Measurements from ENCODE around the gene RIPK4. TPM values are rescaled to one million over a fixed set of nuclear protein-coding genes. Genes with fewer than 3 reads are reported as not detected.

RIPK4 gene
- total RNA-seq, 2 donors from 2014 or later: 8.4 to 16.2 TPM

DNA sequence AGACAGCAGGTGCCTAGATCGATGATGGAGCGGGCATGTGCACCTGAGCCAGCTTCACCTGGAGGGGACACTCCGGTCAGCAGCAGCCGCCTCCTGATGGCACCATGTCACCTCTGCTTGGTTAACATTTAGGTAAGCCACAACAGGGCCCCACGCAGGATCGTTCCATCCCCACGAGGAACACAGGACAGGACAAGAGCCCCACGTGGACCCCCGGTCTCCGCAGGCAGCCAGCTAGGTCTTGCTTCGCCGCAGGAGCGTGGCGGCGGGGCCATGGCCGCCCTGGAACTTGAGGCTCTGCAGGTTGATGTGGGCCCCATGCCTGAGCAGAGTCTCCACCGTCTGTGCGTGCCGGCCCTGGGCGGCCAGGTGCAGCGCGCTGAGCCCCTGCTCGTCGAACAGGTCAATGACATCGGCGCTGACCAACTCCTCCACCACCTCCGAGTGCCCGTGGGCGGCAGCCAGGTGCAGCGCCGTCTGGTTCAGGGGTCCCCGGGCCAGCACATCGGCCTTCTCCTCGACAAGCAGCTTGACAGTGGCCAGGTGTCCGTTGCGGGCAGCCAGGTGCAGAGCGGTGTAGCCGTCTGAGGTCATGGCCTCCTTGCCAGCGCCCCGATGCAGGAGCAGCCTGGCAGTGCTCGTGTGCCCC, 26.1 kb downstream of the RIPK4 start:
- H3K4me1 Mint-ChIP-seq: no peaks in the 10 kb centered on the region
- H3K27ac Mint-ChIP-seq: no peak overlapping the region
- no peak for DNase-seq
- H3K27me3 Mint-ChIP-seq (ENCODE audit: insufficient read depth): no peaks in the 10 kb centered on the region
- TF ChIP-seq CTCF (conservative IDR thresholded peaks at IDR 0.05): no peak
- Histone ChIP-seq H3K27me3 (ENCODE audit: control insufficient read depth, insufficient read depth, low read length, poor library complexity, severe bottlenecking) (no peaks in the 10 kb centered on the region), H3K4me3 (ENCODE audit: low read length) (no peak overlapping the region), H3K4me1 (ENCODE audit: control insufficient read depth, insufficient read depth, low read length) (no peaks in the 10 kb centered on the region), H3K36me3 (ENCODE audit: control insufficient read depth, insufficient read depth, low read length) (peaks cover 40% of the 10 kb centered on the region), H3K9ac (ENCODE audit: extremely low read depth, low read length, poor library complexity, severe bottlenecking) (no peak overlapping the region), H3K9me3 (ENCODE audit: control insufficient read depth, low read length) (peaks cover 21% of the 10 kb centered on the region), H3K27ac (ENCODE audit: low read depth, low read length) (no peak overlapping the region)
- peaks cover 81% of the 10 kb centered on the region for H3K36me3 Mint-ChIP-seq (ENCODE audit: low read depth)
- WGBS, 2 experiments (ENCODE audit: insufficient coverage in 1 of 2, insufficient read length in 1 of 2): 95 to 96% methylated on average over 32 to 41 of the region's 41 CpGs
- no peak overlapping the region for H3K4me3 Mint-ChIP-seq
- H3K9me3 Mint-ChIP-seq: peaks cover 39% of the 10 kb centered on the region

GRCh38 chr21:41739936-41740335, 26.9 kb downstream of the RIPK4 start:
- no peak for TF ChIP-seq CTCF (conservative IDR thresholded peaks at IDR 0.05)
- no peaks in the 10 kb centered on the region for H3K4me1 Mint-ChIP-seq
- Histone ChIP-seq H3K27ac (ENCODE audit: low read depth, low read length) (no peak overlapping the region), H3K27me3 (ENCODE audit: control insufficient read depth, insufficient read depth, low read length, poor library complexity, severe bottlenecking) (no peaks in the 10 kb centered on the region), H3K4me1 (ENCODE audit: control insufficient read depth, insufficient read depth, low read length) (no peaks in the 10 kb centered on the region), H3K9me3 (ENCODE audit: control insufficient read depth, low read length) (peaks cover 21% of the 10 kb centered on the region), H3K36me3 (ENCODE audit: control insufficient read depth, insufficient read depth, low read length) (peaks cover 32% of the 10 kb centered on the region), H3K9ac (ENCODE audit: extremely low read depth, low read length, poor library complexity, severe bottlenecking) (no peak overlapping the region), H3K4me3 (ENCODE audit: low read length) (no peak overlapping the region)
- no peak for DNase-seq
- H3K9me3 Mint-ChIP-seq: peaks cover 39% of the 10 kb centered on the region
- H3K27ac Mint-ChIP-seq: no peak overlapping the region
- 96 to 97% methylated on average over 8 to 9 of the region's 9 CpGs for WGBS, 2 experiments (ENCODE audit: insufficient coverage in 1 of 2, insufficient read length in 1 of 2)
- no peak overlapping the region for H3K4me3 Mint-ChIP-seq
- no peaks in the 10 kb centered on the region for H3K27me3 Mint-ChIP-seq (ENCODE audit: insufficient read depth)
- H3K36me3 Mint-ChIP-seq (ENCODE audit: low read depth): peaks cover 73% of the 10 kb centered on the region

DNA sequence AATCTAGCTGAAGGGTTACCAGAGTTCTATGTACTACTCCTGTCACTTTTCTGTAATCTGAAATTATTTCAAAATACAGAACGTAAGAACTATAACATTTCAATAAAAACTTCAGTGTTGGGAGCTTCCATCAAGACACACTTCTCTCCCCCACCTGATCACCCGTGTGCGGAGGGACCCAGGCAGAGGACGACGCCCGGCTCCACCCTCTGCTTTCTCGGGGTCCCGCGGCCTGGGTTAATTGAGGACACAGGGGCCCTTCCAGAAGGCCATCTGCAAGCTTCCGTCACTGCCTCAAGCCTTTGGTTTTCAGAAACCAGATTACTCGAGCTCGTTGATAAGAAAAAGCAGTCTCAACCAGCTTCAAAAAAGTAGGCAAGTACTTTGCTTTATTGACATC, 27.8 kb downstream of the RIPK4 start:
- H3K9me3 Mint-ChIP-seq: peaks cover 41% of the 10 kb centered on the region
- Histone ChIP-seq H3K27ac (ENCODE audit: low read depth, low read length) (no peak overlapping the region), H3K9ac (ENCODE audit: extremely low read depth, low read length, poor library complexity, severe bottlenecking) (no peak overlapping the region), H3K36me3 (ENCODE audit: control insufficient read depth, insufficient read depth, low read length) (peaks cover 31% of the 10 kb centered on the region), H3K4me3 (ENCODE audit: low read length) (no peak overlapping the region), H3K27me3 (ENCODE audit: control insufficient read depth, insufficient read depth, low read length, poor library complexity, severe bottlenecking) (no peaks in the 10 kb centered on the region), H3K9me3 (ENCODE audit: control insufficient read depth, low read length) (peaks cover 21% of the 10 kb centered on the region), H3K4me1 (ENCODE audit: control insufficient read depth, insufficient read depth, low read length) (no peaks in the 10 kb centered on the region)
- no peak overlapping the region for H3K27ac Mint-ChIP-seq
- H3K27me3 Mint-ChIP-seq (ENCODE audit: insufficient read depth): no peaks in the 10 kb centered on the region
- no peak overlapping the region for H3K4me3 Mint-ChIP-seq
- no peaks in the 10 kb centered on the region for H3K4me1 Mint-ChIP-seq
- H3K36me3 Mint-ChIP-seq (ENCODE audit: low read depth): peaks cover 64% of the 10 kb centered on the region
- TF ChIP-seq CTCF (conservative IDR thresholded peaks at IDR 0.05): no peak
- 94 to 97% methylated on average over 10 to 12 of the region's 12 CpGs for WGBS, 2 experiments (ENCODE audit: insufficient coverage in 1 of 2, insufficient read length in 1 of 2)
- DNase-seq: no peak

Data from endodermal cell (in vitro differentiated cells).